ENCODE results near the gene WDCP.
"Not testable (repeated sequence)": the region's sequence is repeated elsewhere in the genome, so short reads cannot be mapped to it uniquely, and the experiment has no call there.

DNA sequence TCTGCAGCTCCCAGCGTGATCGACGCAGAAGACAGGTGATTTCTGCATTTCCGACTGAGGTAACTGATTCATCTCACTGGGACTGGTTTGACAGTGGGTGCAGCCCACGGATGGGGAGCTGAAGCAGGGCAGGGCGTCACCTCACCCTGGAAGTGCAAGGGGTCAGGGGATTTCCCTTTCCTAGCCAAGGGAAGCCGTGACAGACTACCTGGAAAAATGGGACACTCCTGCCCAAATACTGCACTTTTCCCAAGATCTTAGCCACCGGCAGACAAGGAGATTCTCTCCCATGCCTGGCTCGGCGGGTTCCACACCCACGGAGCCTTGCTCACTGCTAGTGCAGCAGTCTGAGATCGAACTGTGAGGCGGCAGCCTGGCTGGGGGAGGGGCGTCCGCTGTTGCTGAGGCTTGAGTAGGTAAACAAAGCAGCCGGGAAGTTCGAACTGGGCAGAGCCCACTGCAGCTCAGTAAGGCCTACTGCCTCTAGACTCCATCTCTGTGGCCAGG, 48.0 kb upstream of the WDCP start:
- TF ChIP-seq CTCF, POLR2A (IDR thresholded peaks at IDR 0.05): not testable (repeated sequence)

Measured in right lobe of liver (tissue), 4 donors.